HepG2 (cell line): ENCODE data around the gene CYP27B1. TPM values are rescaled to one million over a fixed set of nuclear protein-coding genes. Genes with fewer than 3 reads are reported as not detected.

Source experiments
- ELF4 ChIP-seq: sonication (generic); formaldehyde crosslinking; IDR thresholded peaks from 2 replicates; pipeline ENCODE4 v1.5.0; 2020; ENCODE audit warnings: missing genetic modification reagents, mild to moderate bottlenecking, moderate library complexity, borderline replicate concordance
- FOXA3 ChIP-seq: IDR thresholded peaks from 2 replicates; pipeline ENCODE4 v1.6.1; 2016; ENCODE audit warnings: missing genetic modification reagents, missing compliant biosample characterization
- MIER2 ChIP-seq: IDR thresholded peaks from 2 replicates; pipeline ENCODE4 v1.6.1; 2016; ENCODE audit warnings: missing biosample characterization, missing genetic modification reagents
- POLR2A ChIP-seq, 2 experiments: IDR thresholded peaks; 2 replicates each; pipeline ENCODE4 v1.6.1; 2011; ENCODE audit warnings: low read depth in 2 of 2, low read length in 2 of 2, mild to moderate bottlenecking in 1 of 2, moderate library complexity in 1 of 2; ENCODE audit not compliant: insufficient read depth in 1 of 2
- RAD51 ChIP-seq: fragments of 450-650 bp; IDR thresholded peaks from 2 replicates; pipeline ENCODE4 v1.6.1; 2016; ENCODE audit warnings: borderline replicate concordance
- U2AF2 ChIP-seq: fragments of 200-400 bp; formaldehyde crosslinking; IDR thresholded peaks from 2 replicates; pipeline ENCODE4 v1.6.1; 2017; ENCODE audit warnings: low read depth, mild to moderate bottlenecking, low read length
- ZNF142 ChIP-seq: sonication (generic); formaldehyde crosslinking; IDR thresholded peaks from 2 replicates; pipeline ENCODE4 v1.4.0; 2020; ENCODE audit warnings: missing genetic modification reagents
- ZNF274 ChIP-seq: sonication (generic); formaldehyde crosslinking; IDR thresholded peaks from 2 replicates; pipeline ENCODE4 v1.5.1; 2020; ENCODE audit warnings: mild to moderate bottlenecking, missing genetic modification reagents
- ZNF362 ChIP-seq: sonication (generic); formaldehyde crosslinking; IDR thresholded peaks from 2 replicates; pipeline ENCODE4 v1.4.0; 2020; ENCODE audit warnings: missing genetic modification reagents, mild to moderate bottlenecking, borderline replicate concordance
- ZNF549 ChIP-seq: sonication (generic); formaldehyde crosslinking; IDR thresholded peaks from 2 replicates; pipeline ENCODE4 v1.5.0; 2020; ENCODE audit warnings: missing genetic modification reagents
- ZNF564 ChIP-seq: sonication (generic); formaldehyde crosslinking; IDR thresholded peaks from 2 replicates; pipeline ENCODE4 v1.8.1; 2023; ENCODE audit warnings: mild to moderate bottlenecking, missing genetic modification reagents
- ZNF570 ChIP-seq: sonication (generic); formaldehyde crosslinking; IDR thresholded peaks from 2 replicates; pipeline ENCODE4 v1.4.0; 2020; ENCODE audit warnings: mild to moderate bottlenecking, missing genetic modification reagents, borderline replicate concordance
- ZNF749 ChIP-seq: sonication (generic); formaldehyde crosslinking; IDR thresholded peaks from 2 replicates; pipeline ENCODE4 v1.8.0; 2022; ENCODE audit warnings: mild to moderate bottlenecking, missing genetic modification reagents, moderate library complexity, borderline replicate concordance
- polyA plus RNA-seq, 8 experiments: library from polyadenylated mRNA; depleted of rRNA in 3 of 8; stranded (reverse) in 7 of 8; unstranded in 1 of 8; fragments of >200 nt; fragmentation: Illumina TruSeq in 4 of 8; extraction: Trizol in 4 of 8; gene quantifications; 2 replicates each; pipeline versions ENCODE4 v1.2.1 to v1.2.3, GENCODE V29; 2011 to 2016; ENCODE audit warnings: low read depth in 4 of 8, missing spikeins in 1 of 8, mixed read lengths in 1 of 8; ENCODE audit not compliant: insufficient read depth in 1 of 8
- total RNA-seq, 5 experiments: library from RNA; depleted of rRNA; stranded (reverse); fragments of >200 nt; fragmentation: Illumina TruSeq; extraction: Trizol; gene quantifications; 2 replicates each; pipeline ENCODE4 v1.2.3, GENCODE V29; 2016; ENCODE audit warnings: low read depth in 1 of 5
- TF ChIP-seq, protein P1 (sequence below): sonication (generic); formaldehyde crosslinking; IDR thresholded peaks from 2 replicates; pipeline ENCODE4 v1.4.0; 2020; ENCODE audit warnings: missing genetic modification reagents, borderline replicate concordance
- TF ChIP-seq, protein P2 (sequence below): sonication (generic); formaldehyde crosslinking; conservative IDR thresholded peaks from 2 replicates; pipeline ENCODE4 v1.4.0; 2020; ENCODE audit warnings: missing genetic modification reagents

Gene CYP27B1
- total and polyA plus RNA-seq, 2 of the 13 experiments (the other 11 are each of a cell fraction or from before 2014, with no cell fraction given), result 2.3 to 3.0 TPM

- TF ChIP-seq, protein P1, sequence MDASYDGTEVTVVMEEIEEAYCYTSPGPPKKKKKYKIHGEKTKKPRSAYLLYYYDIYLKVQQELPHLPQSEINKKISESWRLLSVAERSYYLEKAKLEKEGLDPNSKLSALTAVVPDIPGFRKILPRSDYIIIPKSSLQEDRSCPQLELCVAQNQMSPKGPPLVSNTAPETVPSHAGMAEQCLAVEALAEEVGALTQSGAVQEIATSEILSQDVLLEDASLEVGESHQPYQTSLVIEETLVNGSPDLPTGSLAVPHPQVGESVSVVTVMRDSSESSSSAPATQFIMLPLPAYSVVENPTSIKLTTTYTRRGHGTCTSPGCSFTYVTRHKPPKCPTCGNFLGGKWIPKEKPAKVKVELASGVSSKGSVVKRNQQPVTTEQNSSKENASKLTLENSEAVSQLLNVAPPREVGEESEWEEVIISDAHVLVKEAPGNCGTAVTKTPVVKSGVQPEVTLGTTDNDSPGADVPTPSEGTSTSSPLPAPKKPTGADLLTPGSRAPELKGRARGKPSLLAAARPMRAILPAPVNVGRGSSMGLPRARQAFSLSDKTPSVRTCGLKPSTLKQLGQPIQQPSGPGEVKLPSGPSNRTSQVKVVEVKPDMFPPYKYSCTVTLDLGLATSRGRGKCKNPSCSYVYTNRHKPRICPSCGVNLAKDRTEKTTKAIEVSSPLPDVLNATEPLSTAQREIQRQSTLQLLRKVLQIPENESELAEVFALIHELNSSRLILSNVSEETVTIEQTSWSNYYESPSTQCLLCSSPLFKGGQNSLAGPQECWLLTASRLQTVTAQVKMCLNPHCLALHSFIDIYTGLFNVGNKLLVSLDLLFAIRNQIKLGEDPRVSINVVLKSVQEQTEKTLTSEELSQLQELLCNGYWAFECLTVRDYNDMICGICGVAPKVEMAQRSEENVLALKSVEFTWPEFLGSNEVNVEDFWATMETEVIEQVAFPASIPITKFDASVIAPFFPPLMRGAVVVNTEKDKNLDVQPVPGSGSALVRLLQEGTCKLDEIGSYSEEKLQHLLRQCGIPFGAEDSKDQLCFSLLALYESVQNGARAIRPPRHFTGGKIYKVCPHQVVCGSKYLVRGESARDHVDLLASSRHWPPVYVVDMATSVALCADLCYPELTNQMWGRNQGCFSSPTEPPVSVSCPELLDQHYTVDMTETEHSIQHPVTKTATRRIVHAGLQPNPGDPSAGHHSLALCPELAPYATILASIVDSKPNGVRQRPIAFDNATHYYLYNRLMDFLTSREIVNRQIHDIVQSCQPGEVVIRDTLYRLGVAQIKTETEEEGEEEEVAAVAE, result no peak
- TF ChIP-seq POLR2A (IDR thresholded peaks at IDR 0.05; ENCODE audit: insufficient read depth in 1 of 2, low read depth in 2 of 2, low read length in 2 of 2), result no peak; a peak in 1 of 4 replicates
- TF ChIP-seq ZNF274 (CRISPR knock-in tag), result no peak
- no peak for TF ChIP-seq ZNF142 (CRISPR knock-in tag)
- TF ChIP-seq ZNF549 (CRISPR knock-in tag), result no peak
- TF ChIP-seq, protein P2, sequence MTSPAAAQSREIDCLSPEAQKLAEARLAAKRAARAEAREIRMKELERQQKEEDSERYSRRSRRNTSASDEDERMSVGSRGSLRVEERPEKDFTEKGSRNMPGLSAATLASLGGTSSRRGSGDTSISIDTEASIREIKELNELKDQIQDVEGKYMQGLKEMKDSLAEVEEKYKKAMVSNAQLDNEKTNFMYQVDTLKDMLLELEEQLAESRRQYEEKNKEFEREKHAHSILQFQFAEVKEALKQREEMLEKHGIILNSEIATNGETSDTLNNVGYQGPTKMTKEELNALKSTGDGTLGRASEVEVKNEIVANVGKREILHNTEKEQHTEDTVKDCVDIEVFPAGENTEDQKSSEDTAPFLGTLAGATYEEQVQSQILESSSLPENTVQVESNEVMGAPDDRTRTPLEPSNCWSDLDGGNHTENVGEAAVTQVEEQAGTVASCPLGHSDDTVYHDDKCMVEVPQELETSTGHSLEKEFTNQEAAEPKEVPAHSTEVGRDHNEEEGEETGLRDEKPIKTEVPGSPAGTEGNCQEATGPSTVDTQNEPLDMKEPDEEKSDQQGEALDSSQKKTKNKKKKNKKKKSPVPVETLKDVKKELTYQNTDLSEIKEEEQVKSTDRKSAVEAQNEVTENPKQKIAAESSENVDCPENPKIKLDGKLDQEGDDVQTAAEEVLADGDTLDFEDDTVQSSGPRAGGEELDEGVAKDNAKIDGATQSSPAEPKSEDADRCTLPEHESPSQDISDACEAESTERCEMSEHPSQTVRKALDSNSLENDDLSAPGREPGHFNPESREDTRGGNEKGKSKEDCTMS (CRISPR knock-in tag), result no peak
- no peak for TF ChIP-seq ZNF564 (CRISPR knock-in tag)
- no peak for TF ChIP-seq MIER2
- TF ChIP-seq FOXA3, result no peak
- no peak for TF ChIP-seq U2AF2
- TF ChIP-seq ZNF570 (CRISPR knock-in tag), result no peak
- no peak for TF ChIP-seq ZNF749 (CRISPR knock-in tag)
- no peak for TF ChIP-seq ZNF362 (CRISPR knock-in tag)
- TF ChIP-seq ELF4 (CRISPR knock-in tag), result no peak
- TF ChIP-seq RAD51, result no peak
These were observed 1.7 kb downstream of the CYP27B1 start (continued) for GRCh38 chr12:57765003-57765697.
